GM19463 (cell line): ENCODE data around the gene TCERG1L.

Experiments
- ATAC-seq: cut with Tn5 transposase; IDR thresholded peaks from one replicate; pipeline ENCODE4 v1.9.1; 2021; ENCODE audit warnings: mild to moderate bottlenecking, moderate library complexity; ENCODE audit not compliant: unreplicated experiment

The TCERG1L gene

GRCh38 chr10:131316321-131317075 is 5.0 kb upstream of the TCERG1L start:
- ATAC-seq, result no peak

DNA sequence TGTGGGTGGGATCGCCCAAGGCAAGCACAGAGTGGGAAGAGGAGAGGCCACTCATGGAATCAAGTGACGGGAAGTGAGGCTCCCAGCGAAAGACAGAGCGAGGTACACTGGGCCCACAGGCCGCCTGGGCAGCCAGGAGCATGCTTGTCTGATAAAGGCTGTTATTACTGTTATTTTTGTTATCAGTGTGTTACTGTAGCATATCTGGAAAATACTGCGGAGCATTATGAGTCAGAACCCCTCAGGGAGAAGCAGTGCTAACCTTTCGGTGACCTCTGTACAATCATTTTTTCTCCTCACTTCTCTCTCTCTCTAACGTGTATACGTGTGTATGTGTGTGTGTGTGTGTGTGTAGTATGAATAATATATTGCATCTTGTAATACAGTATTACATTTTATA is 3.8 kb upstream of the TCERG1L start:
- peak; percentile 43 for ATAC-seq

DNA sequence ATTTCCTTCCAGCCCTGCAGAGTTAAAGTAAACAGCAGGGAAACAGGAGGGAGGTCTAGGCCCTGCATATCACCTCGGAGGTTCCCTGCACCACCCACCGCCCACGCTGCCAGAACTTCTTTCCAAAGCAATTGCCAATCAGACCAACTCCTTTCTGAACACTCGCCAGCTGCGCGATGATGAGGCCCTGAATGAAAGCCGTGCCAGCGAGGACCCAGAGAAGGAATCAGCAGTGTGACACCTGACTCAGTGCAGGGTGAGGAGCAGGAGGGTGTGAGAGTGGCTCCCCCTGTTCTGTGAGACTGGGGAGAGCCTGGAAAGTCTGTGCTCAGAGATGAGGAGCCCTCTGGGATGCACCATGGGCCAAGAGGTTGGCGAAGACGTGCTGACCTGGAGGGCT is 3.3 kb upstream of the TCERG1L start:
- ATAC-seq, result no peak

DNA sequence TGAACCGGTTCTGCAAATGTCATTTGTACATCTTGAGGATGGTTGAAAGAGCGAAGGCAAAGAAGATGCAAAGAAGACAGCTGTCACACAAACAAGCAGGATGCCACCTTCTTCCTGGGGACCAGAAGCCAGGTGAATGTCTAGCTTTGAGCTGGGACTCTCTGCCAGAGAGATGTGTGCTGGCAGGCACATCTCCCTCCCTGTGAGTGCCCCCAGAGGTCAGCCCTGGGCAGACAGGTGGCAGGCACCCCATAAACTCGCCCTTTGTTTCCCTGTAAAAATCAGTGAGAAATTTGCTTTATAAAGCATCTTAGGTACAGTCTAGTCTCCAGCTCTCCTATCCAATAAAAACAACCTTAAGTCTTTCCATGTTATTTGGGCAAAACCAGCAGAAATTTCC is 2.6 kb upstream of the TCERG1L start:
- no peak for ATAC-seq

DNA sequence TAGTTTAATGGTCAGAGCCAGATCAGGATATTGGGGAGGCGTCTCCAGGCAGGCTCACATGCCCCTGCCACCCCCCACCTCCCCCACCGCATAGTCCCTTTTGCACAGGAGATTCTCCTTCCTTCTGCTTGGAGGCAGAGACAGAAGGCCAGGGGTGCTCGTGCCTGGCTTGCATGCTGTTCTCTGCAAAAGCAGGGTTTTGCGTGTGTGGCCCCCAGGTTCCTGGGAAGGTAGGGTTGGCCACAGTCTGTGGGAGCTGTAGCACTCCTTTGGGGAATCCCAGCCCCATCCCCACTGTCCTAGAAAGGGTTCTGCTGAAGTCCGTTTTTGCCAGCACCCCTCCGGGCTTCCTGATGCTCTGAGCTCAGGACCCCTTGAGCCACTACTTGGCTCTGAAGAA is 1.9 kb upstream of the TCERG1L start:
- no peak for ATAC-seq

GRCh38 chr10:131312478-131312836 is 936 bp upstream of the TCERG1L start:
- ATAC-seq, result no peak

DNA sequence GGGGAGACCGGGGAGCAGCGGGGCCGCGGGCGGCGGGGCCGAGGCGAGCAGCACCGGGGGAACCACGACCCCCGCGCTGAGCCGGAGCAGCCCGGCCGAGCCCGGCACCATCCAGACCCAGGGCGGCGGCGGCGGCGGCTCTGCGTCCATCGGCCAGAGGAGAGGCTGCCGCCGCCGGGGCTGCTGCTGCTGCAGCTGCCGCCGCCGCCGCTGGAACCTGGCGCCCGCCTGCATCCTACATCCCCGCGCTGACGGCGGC is 190 bp downstream of the TCERG1L start:
- ATAC-seq, result no peak

- no peak for ATAC-seq
These were observed 745 bp downstream of the TCERG1L start for GRCh38 chr10:131310551-131311401.

GRCh38 chr10:131310142-131310541 is 1.4 kb downstream of the TCERG1L start:
- ATAC-seq, result no peak

- no peak for ATAC-seq
These were observed 11.0 kb downstream of the TCERG1L start for GRCh38 chr10:131300508-131300907.

DNA sequence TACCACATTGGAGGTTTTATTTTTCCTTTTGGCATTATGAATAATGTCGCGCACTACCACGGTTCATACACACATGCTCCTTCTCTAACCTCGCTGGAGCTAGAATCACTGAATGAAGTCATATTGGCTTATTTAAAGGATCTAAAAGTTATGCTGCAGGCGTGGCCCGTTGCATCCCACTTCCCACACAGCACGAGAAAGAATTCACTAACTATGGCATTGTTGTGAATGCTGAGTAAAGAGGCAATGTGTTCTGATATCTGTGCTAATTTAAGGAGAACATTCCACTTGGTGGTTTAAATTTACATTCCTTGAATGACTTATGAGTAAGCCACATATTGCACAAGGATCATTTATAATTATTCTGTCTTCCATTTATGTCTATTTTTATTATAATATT is 20.7 kb downstream of the TCERG1L start:
- ATAC-seq, result no peak

- ATAC-seq, result no peak
These were observed 22.9 kb downstream of the TCERG1L start for GRCh38 chr10:131288648-131289047.

- no peak for ATAC-seq
These were observed 28.6 kb downstream of the TCERG1L start for GRCh38 chr10:131282961-131283360.

DNA sequence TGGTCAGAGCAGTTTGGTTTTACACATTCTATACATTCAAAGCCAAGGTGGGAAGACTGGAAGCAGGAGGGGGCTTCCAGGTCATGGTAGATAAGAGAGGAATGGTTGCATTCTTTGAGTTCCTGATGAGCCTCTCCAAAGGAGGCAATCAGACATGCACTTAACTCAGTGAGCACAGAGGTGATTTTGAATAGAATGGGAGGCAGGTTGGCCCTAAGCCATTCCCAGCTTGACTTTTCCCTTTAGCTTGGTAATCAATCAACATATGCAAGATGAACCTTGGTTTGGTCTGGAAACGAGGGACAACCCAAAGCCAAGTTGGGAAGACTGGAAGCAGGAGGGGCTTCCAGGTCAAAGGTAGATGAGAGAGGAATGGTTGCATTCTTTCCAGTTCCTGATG is 31.4 kb downstream of the TCERG1L start:
- ATAC-seq, result no peak

DNA sequence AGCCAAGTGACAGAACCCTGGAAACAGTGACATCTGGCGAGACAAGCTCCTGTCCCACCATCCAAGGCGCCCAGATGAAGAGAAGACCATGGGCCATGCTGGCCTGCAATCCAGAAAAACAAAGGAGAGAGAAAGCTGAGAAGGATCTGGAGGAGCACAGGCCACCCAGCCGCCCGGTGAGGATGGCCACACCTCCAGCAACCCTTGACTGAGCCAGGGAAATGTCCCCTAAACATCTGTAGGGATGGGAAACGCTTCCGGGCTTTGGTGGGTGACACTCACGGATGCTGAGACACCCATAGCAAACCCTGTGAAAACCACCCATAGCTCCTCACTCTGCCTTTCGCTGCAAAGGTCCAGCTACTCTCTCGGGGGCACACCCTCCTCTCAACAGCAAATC is 32.0 kb downstream of the TCERG1L start:
- ATAC-seq, result no peak

DNA sequence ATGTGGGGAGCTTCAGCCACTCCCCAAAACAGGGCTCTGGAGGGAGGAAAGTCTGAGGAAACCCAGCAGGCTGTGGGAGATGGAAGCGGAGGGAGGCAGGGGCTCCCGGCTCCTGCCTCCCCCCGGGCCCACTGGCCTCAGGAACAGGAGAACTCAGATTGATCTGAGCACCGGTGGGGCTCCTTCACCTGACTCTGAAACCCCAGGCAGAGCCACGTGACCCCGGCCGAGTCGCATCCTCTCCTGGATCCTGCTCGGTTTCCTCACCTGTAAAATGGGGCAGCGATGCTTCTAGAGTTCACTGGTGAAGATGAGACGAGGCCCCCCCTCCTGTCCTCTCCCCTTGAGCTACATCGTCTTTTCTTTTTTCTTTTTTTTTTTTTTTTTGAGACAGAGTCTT is 33.6 kb downstream of the TCERG1L start:
- ATAC-seq, result no peak

GRCh38 chr10:131277278-131277677 is 34.2 kb downstream of the TCERG1L start:
- no peak for ATAC-seq

DNA sequence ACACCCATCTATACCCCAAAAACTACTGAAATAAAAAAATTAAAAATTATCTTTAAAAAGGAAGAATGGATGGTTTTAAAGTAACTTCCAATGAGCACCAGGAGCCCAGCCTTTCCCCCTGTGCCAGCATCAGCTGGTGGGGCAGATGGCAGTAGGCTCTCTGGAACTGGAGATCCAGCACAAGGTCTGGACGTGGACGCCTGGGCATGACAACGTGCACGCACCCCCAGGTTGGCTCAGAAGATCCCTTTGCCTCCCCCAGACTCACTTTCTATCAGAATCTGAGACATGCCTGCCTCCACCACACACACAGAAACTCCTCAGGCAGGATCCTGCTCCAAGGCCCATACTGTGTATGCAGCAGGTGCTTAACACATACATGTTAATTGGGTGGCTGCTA is 35.8 kb downstream of the TCERG1L start:
- no peak for ATAC-seq

- ATAC-seq, result no peak
These were observed 36.6 kb downstream of the TCERG1L start for GRCh38 chr10:131274883-131275282.

- ATAC-seq, result no peak
These were observed 37.2 kb downstream of the TCERG1L start for GRCh38 chr10:131274133-131274880.

DNA sequence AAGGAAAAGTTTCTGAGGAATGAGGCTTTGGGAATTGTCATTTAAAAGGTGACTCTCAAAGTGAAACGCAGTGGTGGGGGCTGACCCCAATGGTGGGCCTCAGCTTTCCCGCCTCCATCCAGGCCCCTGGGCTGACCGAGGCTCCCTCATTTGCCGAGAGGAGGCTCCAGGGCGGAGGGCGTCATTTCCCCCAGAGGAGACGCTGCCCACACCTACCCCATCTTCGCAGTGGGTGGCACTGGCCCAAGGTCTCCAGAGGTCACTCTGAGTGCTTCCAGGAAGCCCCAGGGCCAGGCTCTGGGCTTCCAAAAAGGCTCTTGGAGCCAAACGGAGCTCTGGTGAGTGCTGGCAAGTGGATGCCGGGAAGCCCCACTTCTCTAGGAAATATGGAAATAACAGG is 38.0 kb downstream of the TCERG1L start:
- ATAC-seq, result no peak

DNA sequence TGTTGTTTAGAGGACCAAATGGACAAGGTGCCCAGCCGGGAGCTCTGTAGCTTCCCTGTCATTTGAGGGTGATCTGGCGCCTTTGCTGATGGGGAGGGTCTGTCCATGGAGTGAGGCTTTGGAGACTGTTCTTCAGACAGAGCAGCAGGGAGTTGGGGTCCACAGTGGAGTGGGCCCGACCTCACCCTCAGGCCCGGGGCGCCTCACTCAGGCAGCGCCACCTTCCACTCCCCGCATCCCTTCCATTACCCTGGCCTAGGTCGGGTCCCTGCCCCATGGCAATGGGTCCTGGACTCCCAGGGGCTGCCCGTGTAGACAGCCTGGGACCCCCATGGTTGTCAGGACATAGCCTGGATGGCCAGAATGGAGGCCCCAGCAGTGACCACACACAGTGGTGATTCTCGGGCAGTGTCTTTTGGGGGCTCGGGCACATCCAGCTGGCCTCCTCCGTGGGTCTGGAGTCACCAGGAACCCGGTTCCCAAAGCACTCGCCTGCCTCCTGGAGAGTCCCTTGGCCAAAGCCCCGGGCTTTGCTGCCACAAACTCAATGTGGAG is 38.5 kb downstream of the TCERG1L start:
- ATAC-seq, result no peak
